KBM-7 (cell line): ENCODE data around the gene ANXA3.
"Not testable (repeated sequence)": the region's sequence is repeated elsewhere in the genome, so short reads cannot be mapped to it uniquely, and the experiment has no call there.

Experiments used
- DNase-seq: peaks from one replicate; pipeline ENCODE4 v3.0.0-alpha.2; 2015
- in situ Hi-C: fragments of 300-500 bp; cut with MboI; formaldehyde crosslinking; loops from 2 replicates; pipeline ENCODE4 v1.14.3; 2020; ENCODE audit warnings: low sequenced_read_pairs, low pct_unique_long_range_greater_than_20kb, mixed read lengths

The ANXA3 gene

DNA sequence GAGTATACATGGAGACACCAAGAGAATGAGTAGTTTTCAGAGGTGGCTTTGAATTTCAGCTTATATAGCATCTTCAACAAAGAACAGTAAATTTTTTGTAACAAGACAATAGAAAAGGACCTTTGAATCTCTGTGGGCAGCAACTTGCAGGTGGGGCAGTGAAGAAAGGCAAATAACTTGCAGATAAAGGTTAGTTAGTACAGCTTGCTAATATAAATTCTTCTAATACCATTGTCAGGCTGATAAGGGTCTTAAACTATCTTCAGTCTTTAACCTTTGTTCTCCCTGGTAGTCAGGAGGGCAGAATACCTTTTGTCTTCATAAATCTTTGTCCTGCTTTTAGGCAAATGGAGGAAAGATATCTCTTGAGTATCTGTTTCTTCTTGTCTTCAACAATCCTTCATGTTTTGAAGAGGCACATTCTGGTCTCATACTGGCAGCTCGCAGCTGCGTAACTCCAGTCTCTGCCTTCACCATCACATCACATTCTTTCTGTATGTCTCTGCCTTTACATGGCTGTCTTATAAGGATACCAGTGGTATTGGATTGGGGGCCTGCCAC is 16.0 kb downstream of the ANXA3 start:
- no peak for DNase-seq
- in situ Hi-C loops, result no loop called here

DNA sequence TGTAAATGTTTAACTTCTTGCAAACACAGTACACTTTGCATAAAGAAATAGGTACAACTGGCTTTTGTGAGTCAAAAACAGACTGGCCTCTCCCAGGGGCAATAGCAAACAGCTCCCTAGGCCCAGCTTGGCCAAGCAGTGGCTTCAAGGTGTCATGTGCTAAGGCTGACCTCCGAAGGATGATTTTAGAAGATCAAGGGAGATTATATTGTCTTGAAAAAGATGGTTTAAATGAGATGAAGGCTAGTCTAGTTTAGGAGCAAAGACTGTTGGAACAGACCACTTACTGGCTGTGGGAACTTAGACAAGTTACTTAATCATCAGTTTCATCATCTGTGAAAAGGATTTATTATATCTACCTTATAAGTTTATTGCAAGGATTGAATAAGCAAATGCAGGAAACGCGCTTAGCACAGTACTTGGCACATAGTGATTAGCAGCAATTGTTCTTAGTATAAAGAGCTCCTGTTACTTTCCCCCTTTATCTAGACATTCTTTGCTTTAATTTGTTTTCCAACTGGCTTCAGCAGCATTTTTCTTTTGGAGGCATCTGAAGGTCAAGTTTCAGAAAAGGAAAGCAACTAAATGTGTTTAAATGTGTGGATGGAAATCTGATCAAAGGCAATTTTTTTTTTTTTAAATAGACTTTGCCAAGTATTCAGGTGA is 17.2 kb downstream of the ANXA3 start:
- in situ Hi-C loops, result no loop called here
- DNase-seq, result no peak

DNA sequence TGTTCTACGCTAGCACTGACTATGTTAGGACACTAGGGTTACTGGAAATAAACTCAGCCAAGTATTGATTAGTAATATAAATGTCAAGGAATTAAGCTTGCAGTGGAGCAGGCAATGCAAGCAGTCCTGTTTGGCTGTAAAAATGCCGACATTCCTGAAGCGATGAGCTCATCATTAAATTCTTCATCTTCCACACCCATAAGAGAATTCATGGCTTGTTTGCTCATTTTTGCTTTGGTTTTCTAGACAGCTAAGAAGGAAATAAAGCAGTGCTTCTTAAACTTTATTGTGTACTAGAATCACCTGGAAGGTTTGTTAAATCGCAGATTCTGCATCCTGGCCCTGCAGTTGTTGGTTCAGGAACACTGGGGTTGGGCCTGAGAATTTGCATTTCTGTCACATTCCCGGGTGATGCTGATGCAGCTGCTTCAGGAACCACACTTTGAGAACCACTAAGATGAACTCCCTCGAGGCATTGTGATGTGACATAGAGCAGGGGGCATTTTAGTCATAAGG is 17.8 kb downstream of the ANXA3 start:
- no peak for DNase-seq
- in situ Hi-C loops, result no loop called here

DNA sequence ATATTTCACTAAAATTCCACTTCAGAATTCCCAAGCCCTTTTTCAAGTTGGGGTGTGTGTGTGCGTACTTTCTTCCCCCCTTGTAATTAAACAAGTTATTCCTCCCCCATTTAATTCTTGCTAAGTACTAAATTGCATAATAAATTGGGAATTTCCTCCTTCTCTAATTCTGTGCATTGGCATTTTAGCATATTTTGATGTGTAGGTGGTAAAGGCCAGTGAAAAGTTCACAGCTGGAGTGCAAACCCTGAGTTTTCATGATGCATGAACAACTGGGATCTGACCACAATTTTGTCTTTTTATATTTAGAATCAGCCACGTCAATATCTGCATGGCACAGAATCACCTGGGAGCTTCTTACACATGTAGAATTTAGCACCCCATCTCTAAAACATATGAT is 18.5 kb downstream of the ANXA3 start:
- in situ Hi-C loops, result no loop called here
- DNase-seq, result no peak

DNA sequence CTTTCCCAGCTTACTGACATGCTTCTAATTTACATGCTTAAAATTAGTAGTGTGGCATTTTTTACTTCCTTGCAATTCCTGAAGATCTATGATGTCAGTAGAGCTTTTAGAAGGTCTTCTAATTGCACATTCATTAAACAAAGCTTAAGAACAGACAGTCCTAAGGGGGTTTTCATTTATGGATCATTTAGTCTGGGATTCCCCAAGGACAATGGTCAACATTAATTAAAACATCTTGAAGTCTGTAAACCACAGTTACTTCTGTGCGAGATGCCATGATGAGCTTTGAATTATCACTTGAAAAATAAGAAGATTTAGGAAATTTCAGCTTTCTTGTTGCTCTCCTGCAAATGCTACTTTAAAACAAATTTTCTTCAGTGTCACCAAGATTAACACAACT is 20.2 kb downstream of the ANXA3 start:
- no peak for DNase-seq
- in situ Hi-C loops, result no loop called here

DNA sequence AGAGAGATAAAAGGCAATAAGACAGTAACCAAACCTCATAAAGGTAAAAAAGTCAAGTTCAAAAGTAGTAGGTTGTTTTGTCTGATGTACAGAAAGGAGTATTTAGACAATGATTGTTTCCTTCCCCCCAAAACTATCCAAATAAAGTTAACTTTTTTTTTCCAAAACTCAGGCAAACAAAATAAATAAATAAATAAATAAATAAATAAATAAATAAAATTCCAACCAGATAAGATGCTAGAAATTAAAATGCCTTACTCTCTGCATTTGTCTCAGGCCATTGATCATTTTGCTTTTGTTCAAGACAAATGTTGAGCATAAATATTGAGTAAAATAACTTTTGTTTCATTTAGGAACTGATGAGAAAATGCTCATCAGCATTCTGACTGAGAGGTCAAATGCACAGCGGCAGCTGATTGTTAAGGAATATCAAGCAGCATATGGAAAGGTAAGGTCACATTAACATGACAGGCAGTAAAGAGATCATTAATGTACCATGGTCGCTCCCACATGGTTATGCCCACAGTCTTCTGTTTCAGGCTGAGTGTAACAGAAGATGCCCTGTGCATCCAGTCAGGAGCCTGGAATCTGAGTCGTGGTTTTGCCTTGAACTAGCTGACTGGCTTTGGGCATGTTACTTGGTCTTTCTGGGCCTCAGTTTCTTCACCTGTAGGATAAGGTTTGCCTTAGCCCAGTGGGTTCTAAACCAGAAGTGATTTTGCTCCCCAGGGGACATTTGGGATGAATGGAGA is 27.3 kb downstream of the ANXA3 start:
- in situ Hi-C loops, result no loop called here
- DNase-seq, result no peak

DNA sequence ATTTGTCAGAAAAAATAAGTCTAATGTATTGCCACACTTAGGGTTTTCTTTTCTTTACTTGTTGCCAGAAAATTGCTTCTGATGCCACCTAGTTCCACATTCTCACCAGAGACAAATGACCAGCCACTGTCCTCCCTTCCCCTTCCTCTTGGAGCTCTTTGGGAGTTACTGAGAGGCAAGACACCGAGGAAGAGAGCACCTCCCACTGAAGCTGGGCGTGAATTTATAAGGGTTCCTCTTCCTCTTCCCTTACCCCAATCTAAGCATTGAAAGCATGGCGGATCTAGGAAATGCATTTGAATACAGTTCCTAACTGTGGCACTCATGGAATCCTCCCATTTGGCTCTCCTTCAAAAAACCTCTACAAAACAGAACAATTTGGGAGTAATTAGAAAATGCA is 30.0 kb downstream of the ANXA3 start:
- in situ Hi-C loops, result no loop called here
- DNase-seq, result peak; percentile 65

DNA sequence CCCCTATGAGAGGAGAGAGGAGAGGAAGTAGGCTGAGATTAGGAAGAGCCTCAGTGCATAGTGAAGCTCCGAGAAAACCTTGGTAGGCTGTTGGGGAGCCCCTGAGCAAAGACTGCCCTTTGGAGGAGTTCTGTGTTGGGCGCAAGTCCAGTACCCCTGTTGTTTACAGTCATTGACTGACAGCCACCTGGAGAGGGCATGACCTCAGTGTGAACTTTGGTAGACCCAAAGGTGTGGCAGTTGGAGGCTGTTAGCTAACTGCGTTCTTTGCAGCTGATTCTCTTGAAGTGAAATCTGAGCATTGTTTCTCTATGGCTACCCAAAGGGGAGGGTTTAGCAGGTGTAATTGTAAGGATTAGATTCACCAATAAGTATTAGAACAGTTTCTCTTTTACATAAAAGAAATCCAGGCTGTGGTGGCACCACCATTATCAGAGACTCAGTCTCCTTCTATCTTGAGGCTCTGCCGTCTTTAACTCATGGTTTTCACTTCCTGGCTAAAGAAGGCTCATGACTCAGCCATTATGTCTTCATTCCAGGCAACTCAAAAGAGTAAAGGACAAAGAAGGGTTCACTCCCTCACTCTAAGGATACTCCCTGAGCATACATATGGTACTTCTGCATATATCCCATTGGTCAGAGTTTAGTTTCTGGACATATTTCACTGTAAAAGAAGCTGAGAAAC is 33.4 kb downstream of the ANXA3 start:
- in situ Hi-C loops, result no loop called here

DNA sequence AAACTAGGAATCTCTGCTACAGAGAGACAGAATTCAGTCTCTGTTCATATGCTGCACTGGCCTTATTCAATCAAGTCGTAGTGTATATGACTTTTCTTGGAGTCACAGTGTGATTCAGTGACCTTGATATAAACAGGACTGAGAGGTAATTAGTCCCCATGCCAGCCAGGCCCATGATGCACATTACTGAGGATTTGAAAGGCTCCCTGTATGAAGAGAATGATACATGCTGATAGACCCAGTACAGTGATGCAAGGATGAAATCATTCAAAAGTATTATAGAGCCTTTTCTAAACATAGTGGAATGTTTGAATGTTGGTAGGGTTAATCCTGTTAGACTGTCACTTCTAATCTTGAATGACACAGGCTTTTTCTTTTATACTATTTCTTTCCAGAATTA is 34.1 kb downstream of the ANXA3 start:
- DNase-seq, result no peak
- in situ Hi-C loops, result no loop called here

More for the DNA sequence above, 33.4 kb downstream of the ANXA3 start:
- no peak for DNase-seq

DNA sequence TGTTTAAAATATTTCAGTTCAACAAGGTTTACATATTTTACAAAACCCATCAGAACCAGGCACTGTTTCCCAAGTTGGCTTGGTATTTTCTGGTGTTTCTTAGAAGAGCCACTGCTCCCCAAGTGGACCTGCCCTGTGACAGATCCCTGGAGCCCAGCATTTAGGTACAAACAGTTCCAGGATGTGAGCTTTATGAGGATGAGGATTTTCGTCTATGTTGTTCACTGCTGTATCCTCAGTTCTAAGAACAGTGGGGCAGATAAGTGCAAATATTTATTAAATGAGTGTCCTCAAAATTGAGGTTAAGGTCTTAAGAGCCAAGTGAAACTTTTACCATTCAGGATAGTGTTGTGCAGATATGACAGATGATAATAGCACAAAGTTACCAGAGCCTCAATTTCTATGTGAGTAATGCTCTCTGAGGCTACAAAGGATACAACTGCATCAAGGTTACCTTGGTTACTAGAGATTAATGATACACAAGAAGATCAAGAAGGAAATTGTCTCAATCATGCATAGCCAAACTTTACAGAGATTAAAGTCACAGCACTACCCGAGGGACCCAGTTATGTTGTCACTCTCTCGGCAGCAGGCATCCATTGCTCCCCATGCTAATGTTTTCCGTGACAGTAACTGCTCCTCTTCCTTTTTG is 37.5 kb downstream of the ANXA3 start:
- DNase-seq, result no peak
- in situ Hi-C loops, result no loop called here

DNA sequence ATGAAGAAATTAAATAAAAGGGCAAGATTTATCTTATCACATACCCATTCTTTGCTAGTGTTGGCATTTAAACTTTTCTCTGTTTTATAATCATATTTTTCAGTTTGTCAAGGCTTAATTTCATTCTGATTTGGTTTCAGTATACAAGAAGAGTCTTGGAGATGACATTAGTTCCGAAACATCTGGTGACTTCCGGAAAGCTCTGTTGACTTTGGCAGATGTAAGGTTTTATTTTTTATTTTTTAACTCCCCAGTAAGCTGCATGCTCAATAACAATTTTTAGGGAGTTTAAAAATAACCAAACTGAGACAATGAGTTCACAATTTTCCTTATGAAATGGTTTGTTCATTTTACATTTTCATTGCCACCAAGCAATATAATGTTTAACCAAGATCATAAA is 39.8 kb downstream of the ANXA3 start:
- DNase-seq, result no peak
- in situ Hi-C loops, result no loop called here

DNA sequence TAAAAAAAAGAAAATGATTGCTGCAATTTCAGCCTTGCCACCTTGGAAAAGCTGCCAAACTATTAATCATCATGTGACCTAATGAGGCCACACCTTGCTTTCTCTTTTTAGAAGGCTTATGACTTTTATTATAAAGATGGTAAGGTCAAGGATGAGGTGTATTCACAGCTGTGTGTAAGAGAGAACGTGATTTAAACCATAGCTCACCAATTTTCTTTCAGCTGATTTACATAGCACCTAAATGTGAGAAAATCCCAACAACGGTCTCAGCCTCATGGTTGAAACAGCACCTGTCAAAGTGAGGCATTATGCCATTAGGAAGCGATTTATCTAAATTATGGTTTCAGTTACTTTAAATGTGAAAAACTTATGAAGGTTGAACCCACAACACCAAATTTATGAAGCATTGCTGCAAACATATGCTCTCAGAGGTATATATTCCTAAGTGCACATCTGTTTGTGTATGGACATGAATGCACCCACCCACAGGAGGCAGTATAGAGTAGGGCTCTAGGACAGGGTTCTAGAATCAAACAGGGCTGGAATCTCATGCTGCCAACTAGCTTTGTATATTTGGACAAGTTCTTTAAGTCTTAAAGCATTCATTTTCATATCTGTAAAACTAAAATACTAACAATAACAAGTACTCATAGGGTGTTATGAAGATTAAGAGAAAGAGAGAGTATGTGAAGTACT is 40.7 kb downstream of the ANXA3 start:
- in situ Hi-C loops, result no loop called here
- DNase-seq, result peak; percentile 44

DNA sequence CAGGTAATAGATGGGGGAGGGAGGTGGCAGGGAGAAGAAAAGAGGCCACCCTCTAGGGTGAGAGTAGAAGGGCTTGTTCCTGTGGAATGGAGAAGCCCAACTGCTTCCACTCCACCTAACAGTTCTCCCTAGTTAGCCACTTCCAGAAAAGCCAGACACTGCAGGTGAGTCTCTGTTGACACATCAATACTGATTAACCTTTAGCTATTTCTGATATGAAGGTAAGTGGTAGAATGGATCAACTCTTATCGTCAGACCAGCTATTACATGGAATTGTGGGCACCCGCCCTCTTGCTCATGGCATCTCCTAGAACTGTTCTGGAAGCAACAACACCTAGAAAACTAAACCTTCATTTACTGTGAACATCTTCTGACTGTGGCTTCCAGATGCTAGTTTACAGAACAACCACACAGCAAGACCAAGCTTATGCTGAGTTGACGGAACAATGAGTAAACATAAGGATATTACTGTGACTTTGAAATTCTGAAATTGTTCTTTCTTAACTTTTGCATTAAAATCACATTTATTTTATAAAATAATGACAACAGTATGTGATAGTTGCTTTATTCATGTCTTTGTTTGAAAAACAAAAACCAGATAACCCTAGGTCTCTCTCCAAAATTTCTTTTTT is 44.7 kb downstream of the ANXA3 start:
- in situ Hi-C loops, result no loop called here
- no peak for DNase-seq

DNA sequence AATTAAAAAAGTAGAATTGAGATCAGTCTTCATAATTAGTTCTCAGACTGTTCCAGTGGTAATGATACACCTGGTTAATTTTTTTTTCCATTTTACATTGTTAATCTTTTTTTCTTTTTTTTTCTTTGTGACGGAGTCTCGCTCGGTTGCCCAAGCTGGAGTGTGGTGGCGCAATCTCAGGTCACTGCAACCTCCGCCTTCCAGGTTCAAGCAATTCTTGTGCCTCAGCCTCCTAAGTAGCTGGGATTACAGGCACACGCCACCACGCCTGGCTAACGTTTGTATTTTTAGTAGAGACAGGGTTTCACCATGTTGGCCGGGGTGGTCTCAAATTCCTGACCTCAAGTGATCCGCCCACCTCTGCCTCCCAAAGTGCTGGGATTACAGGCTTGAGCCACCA is 46.9 kb downstream of the ANXA3 start:
- DNase-seq, in situ Hi-C loops: not testable (repeated sequence)

DNA sequence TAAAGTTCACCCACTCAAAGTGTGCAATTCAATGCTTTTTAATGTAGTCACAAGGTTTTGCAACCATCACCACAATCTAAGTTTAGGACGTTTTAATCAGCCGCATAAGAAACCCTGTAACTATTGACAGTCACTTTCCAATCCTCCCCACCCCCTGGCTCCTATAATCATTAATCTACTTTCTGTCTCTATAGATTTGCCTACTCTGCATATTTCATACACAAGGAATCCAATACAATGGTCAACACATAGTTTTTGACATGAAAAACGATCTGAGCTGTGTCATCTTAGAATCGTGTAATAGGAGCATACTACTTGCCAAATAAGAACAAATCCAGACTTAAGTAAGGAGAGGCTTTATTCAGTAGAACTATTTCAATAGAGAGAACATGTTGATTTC is 47.6 kb downstream of the ANXA3 start:
- no peak for DNase-seq
- in situ Hi-C loops, result no loop called here

DNA sequence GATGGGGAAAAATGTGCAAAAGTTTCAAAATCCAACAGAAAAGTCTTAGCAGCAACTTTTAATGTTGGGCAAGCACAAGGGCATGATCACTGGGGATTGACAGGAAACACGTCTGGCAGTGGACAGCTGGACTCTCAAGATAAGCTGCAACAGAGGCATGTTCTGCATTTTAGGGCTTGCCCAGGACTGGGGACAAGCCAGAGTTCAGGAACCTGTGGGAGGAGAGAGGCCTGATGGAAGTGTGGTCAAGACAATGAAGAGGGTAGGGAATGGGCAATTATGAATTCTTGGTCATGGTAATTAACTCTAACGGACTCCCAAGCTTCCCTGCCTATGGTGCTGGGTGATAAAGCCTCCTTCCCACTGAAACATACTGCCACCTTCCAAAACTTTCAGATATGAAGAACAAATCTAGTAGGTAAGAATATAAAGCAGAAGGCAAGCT is 48.4 kb downstream of the ANXA3 start:
- DNase-seq, result peak; percentile 90
- in situ Hi-C loops, result no loop called here

DNA sequence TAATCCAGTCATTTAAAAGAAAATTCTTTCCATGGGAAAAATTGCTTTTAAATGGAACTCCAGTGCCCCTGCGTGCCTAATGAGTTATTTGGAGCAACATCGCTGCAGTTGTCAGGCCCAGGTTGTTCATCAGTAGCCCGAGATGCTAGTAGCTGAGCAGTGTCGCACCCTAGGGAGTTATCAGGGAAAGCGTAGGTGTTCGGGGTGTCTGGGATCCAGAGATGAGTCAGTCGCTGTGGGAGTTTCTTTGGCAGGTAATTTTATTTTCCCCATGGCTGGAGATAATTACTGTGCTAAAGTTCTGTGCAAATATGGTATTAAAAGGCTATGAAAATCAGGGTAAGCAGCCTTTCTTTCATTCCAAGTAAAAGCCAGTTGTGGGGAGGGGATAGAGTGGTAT is 49.4 kb downstream of the ANXA3 start:
- in situ Hi-C loops, result no loop called here
- no peak for DNase-seq

DNA sequence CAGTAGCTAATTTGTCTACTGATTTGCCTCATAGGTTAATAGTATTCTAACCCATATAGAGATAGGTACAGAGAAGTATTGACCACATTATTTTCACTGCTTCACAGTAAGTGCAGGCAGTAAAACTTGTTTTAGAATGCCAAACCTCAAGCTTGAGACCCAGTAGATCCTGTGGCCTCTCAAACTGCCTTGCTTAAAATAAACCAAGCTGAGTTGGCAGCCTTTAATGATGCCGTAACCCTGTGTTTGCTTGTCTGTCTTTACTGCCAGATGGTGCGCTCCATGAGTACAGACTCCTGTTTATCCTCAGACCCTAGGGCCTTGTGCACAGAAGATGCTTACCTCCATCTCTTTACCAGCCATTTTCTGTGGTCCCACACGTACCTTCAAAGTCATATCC is 50.8 kb downstream of the ANXA3 start:
- in situ Hi-C loops, result no loop called here
- no peak for DNase-seq
